Frontal cortex (tissue), 4 donors: Measurements from ENCODE around the gene UBALD2. TPM values are rescaled to one million over a fixed set of nuclear protein-coding genes. Genes with fewer than 3 reads are reported as not detected.
"Not testable (repeated sequence)": the region's sequence is repeated elsewhere in the genome, so short reads cannot be mapped to it uniquely, and the experiment has no call there.

Source experiments
- DNase-seq, 2 donors: peaks; one replicate each; pipeline ENCODE4 v3.0.0; 2012; ENCODE audit warnings: low spot score in 2 of 2
- FAIRE-seq: peaks from 2 replicates; lab custom pipeline; 2012; peaks lifted over from hg19 to GRCh38; lab: Jason Lieb, UNC
- total RNA-seq: library from RNA; depleted of rRNA; stranded (reverse); fragments of >200 nt; gene quantifications from one replicate; pipeline ENCODE4 v1.2.3, GENCODE V29; 2014
- donor health status: control.
- donor health status: control.
- donor health status: control.

Gene UBALD2
- total RNA-seq, 1 donor from 2014 or later = 3.3 TPM

DNA sequence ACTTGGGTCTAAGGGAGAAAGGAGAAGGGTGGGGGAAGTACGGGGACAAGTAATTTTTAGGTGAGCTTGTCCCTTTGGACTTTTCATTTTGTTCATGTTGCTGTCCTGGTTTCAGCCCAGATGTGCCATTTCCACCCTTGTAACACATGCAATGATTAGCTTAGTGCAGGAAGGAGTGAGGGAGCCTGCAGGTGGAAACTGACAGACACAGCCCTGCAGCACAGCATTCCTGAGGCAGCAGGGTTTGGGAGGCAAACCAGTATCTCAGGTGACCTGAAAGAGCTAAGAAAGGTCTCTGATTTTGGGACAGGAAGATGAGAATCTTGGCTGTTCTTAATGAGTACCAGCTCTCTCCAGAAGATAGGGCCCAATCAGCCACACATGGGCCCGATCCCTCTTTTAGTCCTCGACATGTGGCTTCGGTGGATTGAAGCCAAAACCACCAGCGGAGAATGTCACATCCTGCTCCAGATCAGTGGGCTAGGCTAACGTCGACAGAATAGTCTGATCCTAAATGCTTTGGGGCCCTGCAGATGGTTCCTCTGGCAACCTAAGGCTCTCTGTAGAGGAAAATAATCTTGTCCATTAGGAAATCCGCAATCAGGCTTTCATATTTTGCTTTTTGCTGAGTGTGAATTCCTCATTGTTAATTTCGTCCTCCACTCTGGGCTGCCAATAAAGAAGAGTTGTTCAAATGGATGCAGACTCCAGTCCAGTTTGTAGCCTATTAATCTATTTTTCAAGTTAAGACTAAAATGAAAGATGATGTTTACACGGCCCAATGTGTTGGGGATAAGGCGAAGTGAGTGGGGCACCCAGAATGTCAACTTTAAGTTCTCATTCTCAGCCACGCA lies 21.1 kb upstream of the UBALD2 start:
- no peak for FAIRE-seq
- no peak for DNase-seq

GRCh38 chr17:76244721-76245120 lies 20.4 kb upstream of the UBALD2 start:
- DNase-seq, FAIRE-seq: not testable (repeated sequence)

DNA sequence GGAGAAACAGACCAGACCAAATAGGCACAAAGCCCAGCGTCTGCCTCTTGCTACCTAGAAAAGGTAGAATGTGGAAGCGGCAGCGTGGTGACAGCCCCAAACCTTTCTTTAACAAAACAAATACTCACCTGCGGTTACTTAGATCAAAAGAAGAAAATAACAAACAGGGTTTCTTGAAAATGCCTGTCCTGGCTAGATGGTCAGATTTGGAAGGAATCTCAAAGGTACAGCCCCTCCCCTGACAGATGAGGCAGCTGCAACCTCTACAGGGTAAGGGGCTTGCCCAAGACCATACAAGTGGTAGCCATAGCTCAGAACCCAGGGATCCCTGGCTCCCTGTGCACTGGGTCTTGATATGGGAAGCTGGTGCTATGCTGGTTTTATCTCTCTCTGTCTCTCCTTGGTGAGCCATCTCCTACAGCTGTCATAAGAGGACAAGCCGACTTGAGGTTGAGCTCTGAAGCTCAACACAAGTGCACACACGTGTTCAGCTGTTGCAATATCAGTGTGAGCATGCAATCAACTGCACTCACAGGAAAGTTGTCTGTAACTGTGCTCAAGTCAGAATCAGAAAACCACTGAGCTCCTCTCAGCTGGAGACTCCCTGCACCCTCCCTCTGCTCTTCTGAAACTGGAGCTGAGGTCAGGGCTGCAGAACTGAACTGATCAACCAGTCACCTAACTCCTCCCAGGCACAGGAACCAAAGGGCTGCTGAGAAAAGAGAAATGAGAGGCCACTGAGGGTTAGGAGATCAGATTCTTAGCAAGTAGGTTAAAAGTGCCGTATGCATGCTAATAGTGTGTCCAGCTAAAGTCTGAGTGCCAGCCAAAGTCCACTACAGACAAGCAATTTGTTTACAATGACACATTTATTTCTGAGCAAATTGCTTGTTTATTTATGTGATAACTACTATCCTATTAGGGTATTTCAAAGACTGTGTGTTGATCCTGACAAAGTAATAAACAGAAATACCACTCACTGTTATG lies 18.8 kb upstream of the UBALD2 start:
- FAIRE-seq (no peak), DNase-seq (no peak)

GRCh38 chr17:76247304-76247703 lies 17.8 kb upstream of the UBALD2 start:
- DNase-seq = no peak
- no peak for FAIRE-seq

DNA sequence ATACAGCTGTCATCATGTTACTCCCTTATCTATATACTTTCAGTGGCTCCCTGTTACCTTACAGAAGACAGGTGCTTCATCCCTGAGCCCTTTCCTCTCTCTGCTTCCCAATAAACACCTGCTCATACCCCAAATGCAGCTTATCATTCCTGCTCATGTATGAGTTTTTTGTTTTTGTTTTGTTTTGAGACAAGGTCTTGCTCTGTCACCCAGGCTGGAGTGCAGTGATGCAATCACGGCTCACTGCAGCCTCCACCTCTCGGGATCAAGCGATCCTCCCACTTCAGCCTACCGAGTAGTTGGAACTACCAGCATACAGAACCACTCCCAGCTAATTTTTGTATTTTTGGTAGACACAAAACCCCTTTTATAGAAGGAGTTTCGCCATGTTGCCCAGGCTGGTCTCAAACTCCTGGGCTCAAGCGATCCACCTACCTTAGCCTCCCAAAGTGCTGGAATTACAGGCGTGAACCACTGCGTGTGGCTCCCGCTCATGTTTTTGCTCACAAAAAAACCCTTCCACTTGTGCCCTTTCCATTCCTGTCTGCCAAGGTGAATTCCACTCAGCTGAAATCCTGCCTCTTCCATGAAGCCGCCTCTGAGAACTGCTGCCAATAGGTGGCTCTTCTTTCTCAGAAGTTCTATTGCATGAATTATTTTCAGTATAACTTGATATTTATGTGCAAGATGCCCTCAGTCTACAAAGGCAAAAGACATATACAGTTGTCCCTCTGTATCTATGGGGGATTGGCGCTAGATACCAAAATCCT lies 16.9 kb upstream of the UBALD2 start:
- no peak for DNase-seq
- no peak for FAIRE-seq

DNA sequence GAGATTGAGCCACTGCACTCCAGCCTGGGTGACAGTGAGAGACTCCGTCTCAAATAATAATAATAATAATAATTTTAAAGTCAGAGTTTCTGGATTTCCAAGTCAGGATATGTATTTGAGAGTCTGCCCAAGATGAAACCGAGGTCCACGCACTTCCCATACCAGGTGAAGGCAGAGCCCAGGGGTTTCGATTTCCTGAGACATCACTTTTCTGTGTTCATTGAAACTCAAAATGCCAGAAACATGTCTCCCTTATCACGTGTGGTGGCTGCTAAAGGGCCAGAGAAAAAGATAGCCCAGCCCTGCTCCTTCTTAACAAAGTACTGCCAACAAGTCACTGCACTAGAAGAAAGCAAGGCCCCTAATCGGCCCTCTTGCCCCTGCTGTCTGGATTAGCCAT lies 15.0 kb upstream of the UBALD2 start:
- FAIRE-seq (no peak), DNase-seq (no peak)

GRCh38 chr17:76251478-76252039 lies 13.6 kb upstream of the UBALD2 start:
- no peak for FAIRE-seq
- DNase-seq = no peak

- DNase-seq (no peak), FAIRE-seq (no peak)
Observed at GRCh38 chr17:76252040-76252954, 12.9 kb upstream of the UBALD2 start.

GRCh38 chr17:76252967-76253766 lies 12.0 kb upstream of the UBALD2 start:
- DNase-seq, FAIRE-seq: not testable (repeated sequence)

GRCh38 chr17:76253841-76254240 lies 11.3 kb upstream of the UBALD2 start:
- FAIRE-seq (no peak), DNase-seq (no peak)

DNA sequence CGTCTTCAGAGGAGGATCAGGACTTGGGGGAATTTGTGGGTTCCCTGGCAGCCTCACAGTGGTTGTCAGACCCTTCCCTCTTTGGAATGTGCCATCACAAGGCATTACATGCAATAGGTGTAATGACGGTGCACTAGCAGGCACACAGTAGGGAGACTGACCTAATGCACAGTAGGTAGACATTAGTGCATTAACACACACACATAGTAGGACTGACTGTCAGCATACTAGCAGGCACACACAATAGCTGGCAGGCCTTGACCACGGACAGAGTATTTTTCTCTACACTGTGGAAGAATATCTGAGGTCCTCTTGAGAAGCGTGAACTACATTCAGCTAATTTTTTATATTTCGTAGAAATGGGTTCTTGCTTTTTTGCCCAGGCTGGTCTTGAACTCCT lies 10.9 kb upstream of the UBALD2 start:
- FAIRE-seq (no peak), DNase-seq (no peak)

DNA sequence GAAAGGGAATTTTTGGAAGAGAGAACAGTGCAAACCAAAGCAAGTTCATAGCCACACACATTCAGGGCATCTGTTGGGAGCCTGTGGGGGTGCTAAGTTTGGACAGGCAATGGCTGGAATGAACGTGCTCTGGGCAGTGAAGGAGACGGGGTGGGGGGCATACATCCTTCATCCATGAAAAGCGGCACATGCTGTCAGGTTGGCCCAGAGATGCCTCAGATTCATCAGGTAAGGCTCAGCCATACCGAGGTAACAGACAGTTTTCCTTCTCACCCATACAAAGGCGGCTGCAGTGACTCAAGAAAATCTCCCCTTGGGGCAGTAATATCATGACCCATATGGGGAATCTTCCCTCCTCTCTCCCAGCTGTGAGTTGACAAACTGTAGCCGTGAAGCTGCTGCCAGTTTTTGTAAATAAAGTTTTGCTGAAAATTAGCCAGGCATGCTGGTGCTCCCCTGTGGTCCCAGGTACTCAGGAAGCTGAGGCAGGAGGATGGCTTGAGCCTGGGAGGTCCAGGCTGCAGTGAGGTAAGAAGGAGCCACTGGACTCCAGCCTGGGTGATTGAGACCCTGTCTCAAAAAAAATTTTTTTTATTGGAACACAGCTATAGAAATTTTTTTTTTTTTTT lies 9.2 kb upstream of the UBALD2 start:
- DNase-seq = no peak

GRCh38 chr17:76256430-76257050 lies 8.6 kb upstream of the UBALD2 start:
- not testable (repeated sequence) for FAIRE-seq, DNase-seq

More for the DNA sequence above, 9.2 kb upstream of the UBALD2 start:
- no peak for FAIRE-seq

- DNase-seq (no peak), FAIRE-seq (no peak)
Observed at GRCh38 chr17:76260220-76260619, 4.9 kb upstream of the UBALD2 start.

DNA sequence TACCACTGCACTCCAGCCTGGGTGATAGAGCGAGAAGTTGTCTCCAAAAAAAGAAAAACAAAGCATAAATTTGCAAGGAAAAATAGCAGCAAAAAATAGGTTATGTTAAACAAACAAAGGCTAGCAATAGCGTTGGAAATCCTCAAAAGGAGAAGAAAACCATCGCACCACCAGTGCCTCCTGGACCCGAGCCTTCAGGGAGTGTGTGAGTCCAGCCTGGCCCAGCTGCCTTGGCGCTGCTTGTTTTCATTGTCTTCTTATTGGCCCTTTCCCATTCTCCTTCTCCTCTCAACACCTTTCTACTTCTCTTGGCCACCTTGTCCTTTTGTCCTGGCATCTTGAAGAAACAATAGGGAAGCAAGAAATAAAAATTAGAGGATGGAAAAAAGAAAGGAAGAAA lies 4.5 kb upstream of the UBALD2 start:
- FAIRE-seq (no peak), DNase-seq (no peak)

DNA sequence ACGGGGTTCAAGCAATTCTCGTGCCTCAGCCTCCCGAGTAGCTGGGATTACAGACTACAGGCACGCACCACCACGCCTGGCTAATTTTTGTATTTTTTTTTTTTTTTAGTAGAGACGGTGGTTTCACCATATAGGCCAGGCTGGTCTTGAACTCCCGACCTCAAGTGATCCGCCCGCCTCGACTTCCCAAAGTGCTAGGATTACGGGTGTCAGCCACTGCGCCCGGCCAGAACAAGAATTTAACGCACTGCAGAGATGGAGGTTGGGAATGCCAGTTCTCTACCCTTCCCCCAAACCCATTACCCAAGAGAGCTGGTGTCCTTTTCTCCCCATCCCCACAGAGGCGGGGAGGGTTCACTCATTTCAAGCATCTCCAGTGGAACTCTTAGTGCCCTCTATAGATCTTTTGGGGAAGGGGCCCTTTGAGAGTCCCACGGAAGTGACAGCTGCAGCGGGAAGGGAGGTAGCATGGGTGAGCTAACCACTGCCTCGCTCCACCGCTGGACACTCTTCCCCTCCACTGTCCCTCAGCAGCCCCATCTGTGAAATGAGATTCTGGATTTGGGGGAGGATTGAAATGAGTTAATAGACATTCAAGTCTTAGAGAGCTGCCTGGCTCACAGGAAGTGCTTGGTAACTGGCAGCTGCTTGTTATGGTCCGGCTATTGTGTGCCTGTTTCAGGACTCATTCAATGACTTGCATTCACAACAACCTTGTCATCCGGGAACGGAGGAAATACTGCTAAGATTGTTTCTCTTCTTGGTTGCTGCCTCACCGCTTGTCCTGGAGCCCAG lies 3.5 kb upstream of the UBALD2 start:
- FAIRE-seq = no peak
- DNase-seq = no peak
